ENCODE results near the gene ASXL2. TPM values are rescaled to one million over a fixed set of nuclear protein-coding genes. Genes with fewer than 3 reads are reported as not detected.

Gene ASXL2
- 5.1 and 6.6 TPM in 2 replicates for total RNA-seq

DNA sequence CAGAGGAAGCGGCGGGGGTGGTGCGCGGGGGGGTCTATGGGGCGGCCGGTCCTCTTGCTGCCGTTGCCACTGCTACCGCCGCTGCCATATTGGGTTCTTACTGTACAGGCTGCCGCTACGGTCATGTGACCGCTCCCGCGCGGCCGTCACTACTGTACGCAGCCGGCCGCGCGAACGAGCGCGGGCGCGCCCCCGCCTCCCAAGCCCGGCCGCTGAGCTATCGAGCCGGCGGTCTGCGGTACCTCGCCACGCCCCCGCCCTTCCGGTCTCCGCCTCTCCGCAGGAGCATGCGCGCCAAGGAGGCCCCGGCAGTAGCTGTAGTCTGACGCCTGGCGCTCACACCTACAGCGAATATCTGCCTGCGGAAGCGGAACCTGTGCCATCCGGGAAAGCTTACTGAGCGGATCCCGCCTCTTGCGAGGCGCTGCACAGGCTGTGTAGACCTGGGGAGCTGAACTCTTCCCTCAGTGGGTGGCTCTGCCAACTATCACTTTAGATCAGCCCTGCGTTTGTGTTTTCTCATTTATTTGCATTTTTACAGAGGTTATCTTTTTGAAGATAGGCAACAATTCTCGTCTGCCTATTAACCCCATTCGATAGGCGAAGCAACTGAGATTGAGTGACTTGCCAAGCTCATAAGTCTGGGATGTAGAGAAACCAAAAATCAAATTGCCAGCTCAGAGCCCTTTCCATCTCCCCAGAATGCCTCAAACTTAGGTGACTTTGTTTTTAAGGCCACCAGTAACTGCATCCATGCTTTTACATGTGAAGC is at the start of gene ASXL2:
Gene ASXL2, minus strand, starts transcription at position 127 of the 772 bp plus-strand sequence. CDS start 265 bp downstream, outside the sequence.

Other genes with a start within 250 kb of the ASXL2 start
- 5.3 and 24.8 TPM in 2 replicates for gene DTNB, start 204.9 kb downstream of the ASXL2 start, total RNA-seq
- 10.6 and 11.2 TPM in 2 replicates for gene KIF3C, start 104.0 kb upstream of the ASXL2 start, total RNA-seq
- gene RAB10, start 155.6 kb upstream of the ASXL2 start, total RNA-seq: 84.0 and 95.8 TPM in 2 replicates